ENCODE measurements around the gene SMAD5.

- TF ChIP-seq REST (IDR thresholded peaks at IDR 0.05; ENCODE audit: insufficient read depth in 1 of 2, low read depth in 2 of 2, low read length in 2 of 2) (no peak), POLR2AphosphoS5 (IDR thresholded peaks at IDR 0.05; ENCODE audit: low read depth, low read length) (no peak), TAF1 (IDR thresholded peaks at IDR 0.05; ENCODE audit: borderline replicate concordance, insufficient read depth, low read length) (no peak), SIN3A (IDR thresholded peaks at IDR 0.05; ENCODE audit: borderline replicate concordance, insufficient read depth, low read length) (no peak)
Observed at GRCh38 chr5:136195971-136196820, 63.6 kb downstream of the SMAD5 start.

All from PFSK-1 (cell line).